ENCODE results near the gene FZD7. TPM values are rescaled to one million over a fixed set of nuclear protein-coding genes. Genes with fewer than 3 reads are reported as not detected.

The FZD7 gene
- total RNA-seq, 1 experiment from 2014 or later: 9.2 TPM

DNA sequence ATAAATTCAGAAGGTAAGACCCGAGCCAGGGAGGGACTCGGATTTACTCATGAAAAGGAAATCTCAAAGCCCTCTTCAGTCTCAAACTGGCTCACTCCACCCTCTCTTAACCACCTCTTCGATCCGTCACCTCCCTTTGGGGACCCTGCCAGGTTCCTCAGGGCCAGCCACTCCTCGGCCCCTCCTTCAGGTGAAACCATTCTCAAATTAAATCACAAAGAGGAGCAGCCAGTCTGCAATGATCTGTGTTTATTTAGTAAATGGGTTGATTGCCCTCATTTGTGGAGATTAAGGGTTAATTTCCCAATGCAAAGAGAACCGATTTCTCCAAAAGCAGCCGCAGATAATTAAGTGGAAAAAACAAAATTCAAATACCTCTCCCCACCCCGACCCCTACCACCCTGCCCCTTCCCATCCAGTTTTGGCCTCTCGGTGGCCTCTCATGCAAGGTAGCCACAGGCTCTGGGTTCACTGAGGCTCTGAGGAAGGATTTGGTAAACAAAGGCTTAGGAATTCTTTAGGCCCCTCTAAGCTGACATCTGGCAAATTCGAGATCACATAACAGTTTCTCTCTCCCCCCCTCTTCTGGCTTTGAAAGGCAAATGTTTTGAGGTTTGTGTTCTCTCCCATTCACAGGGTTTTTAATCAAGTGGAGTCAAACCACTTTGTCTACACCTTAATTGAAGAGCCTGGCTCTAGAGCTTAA is 10.3 kb upstream of the FZD7 start:
- DNase-seq: peak in 1 of 2 experiments; percentile 42
- H3K36me3 ChIP-seq: no peaks in the 10 kb centered on the region
- no peak overlapping the region for H3K27ac ChIP-seq
- H3K4me1 ChIP-seq: peaks cover 8% of the 10 kb centered on the region
- no peak overlapping the region for H3K4me3 ChIP-seq
- H3K27me3 ChIP-seq: no peaks in the 10 kb centered on the region
- no peaks in the 10 kb centered on the region for H3K9me3 ChIP-seq (replicated peaks)

DNA sequence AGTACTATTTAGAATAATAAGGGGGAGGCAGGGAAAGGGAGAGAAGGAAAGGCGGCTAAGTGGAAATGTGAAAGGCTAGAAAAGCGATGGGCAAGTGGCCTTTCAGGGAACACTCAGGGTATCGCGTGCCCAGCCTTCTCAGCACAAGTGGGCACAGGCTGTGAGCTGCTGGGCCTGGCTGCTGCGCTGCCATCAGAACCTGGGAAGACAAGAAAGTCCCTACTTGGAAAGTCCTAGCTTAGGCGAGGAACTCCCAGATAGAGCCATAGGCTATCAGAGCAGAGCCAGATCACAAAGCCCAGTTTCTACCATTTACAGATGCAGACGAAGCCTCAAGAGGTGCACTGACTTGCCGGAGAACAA is 9.8 kb upstream of the FZD7 start:
- Histone ChIP-seq H3K27ac (no peak overlapping the region), H3K4me3 (no peak overlapping the region), H3K27me3 (no peaks in the 10 kb centered on the region), H3K4me1 (peaks cover 8% of the 10 kb centered on the region), H3K9me3 (replicated peaks) (no peaks in the 10 kb centered on the region), H3K36me3 (no peaks in the 10 kb centered on the region)
- DNase-seq: no peak

DNA sequence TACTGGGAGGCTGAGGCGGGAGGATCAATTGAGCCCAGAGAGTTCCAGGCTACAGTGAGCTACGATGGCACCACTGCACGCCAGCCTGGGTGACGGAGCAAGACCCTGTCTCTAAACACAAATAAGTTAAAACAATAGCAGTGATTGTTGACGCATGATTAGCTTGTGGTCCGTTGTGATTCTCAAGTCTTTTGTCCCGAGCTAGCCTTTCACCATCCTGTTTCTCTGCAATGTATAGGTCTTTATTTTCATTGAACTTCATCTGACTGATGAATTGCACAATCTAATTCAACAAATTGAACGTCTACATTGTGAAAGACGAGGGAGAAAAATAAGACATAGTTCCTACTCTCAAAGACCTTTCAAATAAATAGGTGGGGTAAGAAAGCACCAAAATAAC is 8.8 kb upstream of the FZD7 start:
- H3K4me1 ChIP-seq: peaks cover 8% of the 10 kb centered on the region
- H3K27me3 ChIP-seq: no peaks in the 10 kb centered on the region
- no peak overlapping the region for H3K27ac ChIP-seq
- no peaks in the 10 kb centered on the region for H3K36me3 ChIP-seq
- no peak for DNase-seq
- H3K9me3 ChIP-seq (replicated peaks): no peaks in the 10 kb centered on the region
- H3K4me3 ChIP-seq: no peak overlapping the region

DNA sequence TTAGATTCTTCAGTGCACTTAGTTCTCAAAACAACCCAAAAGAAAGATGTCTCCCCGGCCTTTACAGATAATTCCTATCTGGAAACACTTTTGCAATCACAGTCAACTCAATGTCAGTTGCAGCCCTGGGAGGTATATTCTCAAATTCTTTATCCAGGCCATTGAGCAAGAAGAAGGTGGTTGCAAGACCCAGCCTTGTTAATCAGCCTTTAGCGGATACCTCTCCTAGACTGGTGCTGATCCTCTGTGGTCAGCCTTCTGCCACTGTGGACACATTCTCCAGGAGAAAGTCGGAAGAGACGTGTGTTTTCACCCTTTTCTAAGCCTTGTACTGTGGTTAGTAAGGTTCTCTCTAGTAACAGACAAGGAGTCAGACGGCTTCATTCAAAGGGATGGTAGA is 7.8 kb upstream of the FZD7 start:
- Histone ChIP-seq H3K9me3 (replicated peaks) (no peaks in the 10 kb centered on the region), H3K4me3 (no peak overlapping the region), H3K27ac (no peak overlapping the region), H3K4me1 (peaks cover 8% of the 10 kb centered on the region), H3K36me3 (no peaks in the 10 kb centered on the region), H3K27me3 (no peaks in the 10 kb centered on the region)
- DNase-seq: no peak

DNA sequence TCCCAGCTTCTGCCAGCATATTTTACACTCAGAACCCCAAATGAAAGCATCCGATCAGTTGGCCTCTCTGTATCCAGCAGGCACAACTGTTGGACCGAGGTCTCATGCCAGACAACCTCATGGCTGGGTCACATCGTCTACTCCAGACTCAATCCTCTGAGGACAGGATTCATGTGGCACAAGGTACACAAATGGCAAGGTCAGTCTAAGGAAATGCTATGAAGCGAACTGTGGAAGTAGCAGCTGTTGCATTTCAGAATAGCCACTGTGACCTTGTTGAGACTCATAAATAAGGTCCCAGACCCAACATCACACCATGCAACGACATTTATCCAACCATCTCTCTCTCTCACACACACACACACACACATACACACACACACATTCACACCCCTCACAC is 7.1 kb upstream of the FZD7 start:
- no peak for DNase-seq
- Histone ChIP-seq H3K27me3 (no peaks in the 10 kb centered on the region), H3K27ac (no peak overlapping the region), H3K36me3 (no peaks in the 10 kb centered on the region), H3K4me3 (no peak overlapping the region), H3K4me1 (peaks cover 8% of the 10 kb centered on the region), H3K9me3 (replicated peaks) (no peaks in the 10 kb centered on the region)

DNA sequence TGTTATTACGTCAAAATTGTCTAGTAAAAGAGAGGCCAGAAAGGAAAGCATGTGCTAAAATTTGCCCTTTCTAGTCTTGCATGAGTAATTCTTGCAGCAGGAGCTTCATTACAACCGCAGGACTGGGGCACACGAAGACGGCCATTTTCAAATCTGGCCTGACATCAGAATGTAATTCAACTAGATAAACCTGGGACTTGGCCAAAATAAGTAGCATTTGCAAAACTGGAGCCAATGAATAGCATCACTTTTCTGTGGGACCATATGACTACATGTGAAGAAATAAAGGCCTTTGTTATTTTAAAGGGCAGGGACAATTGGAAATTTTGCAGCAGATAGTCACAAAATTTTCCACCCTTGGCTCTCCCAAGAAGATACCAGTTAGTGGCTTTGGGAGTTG is 3.0 kb upstream of the FZD7 start:
- no peaks in the 10 kb centered on the region for H3K27me3 ChIP-seq
- no peaks in the 10 kb centered on the region for H3K9me3 ChIP-seq (replicated peaks)
- H3K36me3 ChIP-seq: no peaks in the 10 kb centered on the region
- no peak overlapping the region for H3K27ac ChIP-seq
- no peak for DNase-seq
- no peak overlapping the region for H3K4me3 ChIP-seq
- H3K4me1 ChIP-seq: no peaks in the 10 kb centered on the region

DNA sequence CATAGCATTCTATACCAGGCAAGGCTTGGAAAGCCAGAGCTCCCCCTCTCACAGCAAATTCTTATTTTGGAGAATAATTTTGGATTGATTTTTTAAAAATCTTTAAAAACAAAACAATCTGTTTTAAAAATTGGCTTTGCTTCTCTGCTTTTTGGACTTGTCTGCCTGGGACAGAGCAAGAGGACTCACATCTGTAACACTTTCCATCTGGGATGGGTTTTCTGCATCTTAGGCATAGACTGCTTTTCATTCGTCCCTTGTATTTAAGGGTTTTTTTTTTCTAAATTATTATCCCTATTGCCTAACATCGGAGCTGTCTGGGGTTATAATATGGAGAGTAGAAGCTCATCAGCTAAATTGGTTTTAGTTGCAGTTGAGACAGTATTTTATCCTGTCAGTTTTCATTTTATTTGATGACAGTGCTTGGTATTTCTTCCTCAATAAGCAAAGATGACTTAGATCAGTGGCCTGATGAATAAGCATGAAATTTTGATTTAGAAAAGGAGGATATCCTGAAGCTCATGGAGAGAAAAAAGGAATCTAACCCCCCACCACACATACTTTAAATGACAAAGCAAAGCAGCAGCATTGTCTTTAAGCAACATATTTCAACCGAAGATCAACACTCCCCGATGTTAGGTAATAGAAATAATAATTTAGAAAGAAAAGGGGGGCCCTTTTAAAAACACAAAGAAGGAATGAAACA is 2.3 kb upstream of the FZD7 start:
- H3K4me3 ChIP-seq: peak overlapping the region; percentile 76
- H3K4me1 ChIP-seq: no peaks in the 10 kb centered on the region
- H3K27me3 ChIP-seq: no peaks in the 10 kb centered on the region
- H3K9me3 ChIP-seq (replicated peaks): no peaks in the 10 kb centered on the region
- no peak overlapping the region; the same call in 1 of the 2 replicates for H3K27ac ChIP-seq
- no peaks in the 10 kb centered on the region for H3K36me3 ChIP-seq
- DNase-seq: no peak

DNA sequence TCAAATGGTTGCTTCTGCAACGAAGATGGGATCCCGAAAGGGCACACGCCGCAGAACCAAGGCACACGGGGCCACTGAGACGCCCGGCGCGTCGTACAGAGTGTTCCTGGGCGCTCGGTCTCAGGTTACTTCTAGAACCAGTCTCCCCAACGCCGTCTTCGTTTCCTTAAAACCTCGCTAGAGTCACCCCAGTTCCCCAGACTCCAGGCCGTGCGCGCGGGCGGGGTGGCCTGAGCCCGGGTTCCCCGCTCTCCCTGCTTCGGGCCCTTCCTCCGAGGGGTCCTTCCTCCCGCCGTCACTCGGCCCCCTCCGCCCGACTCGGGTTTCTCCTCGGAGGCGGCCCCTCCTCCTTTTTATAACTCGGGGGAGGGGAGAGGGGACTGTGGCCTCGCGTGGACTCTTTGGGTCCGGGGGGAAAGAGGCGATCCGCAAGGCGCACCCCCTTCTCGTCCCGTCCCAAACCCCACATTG is 774 bp upstream of the FZD7 start:
- H3K27ac ChIP-seq: peak overlapping the region; percentile 81
- no peaks in the 10 kb centered on the region for H3K9me3 ChIP-seq (replicated peaks)
- peak overlapping the region; percentile 76 for H3K4me3 ChIP-seq
- H3K36me3 ChIP-seq: no peaks in the 10 kb centered on the region
- peak; percentile 76 to 77 for DNase-seq
- no peaks in the 10 kb centered on the region for H3K4me1 ChIP-seq
- no peaks in the 10 kb centered on the region for H3K27me3 ChIP-seq

DNA sequence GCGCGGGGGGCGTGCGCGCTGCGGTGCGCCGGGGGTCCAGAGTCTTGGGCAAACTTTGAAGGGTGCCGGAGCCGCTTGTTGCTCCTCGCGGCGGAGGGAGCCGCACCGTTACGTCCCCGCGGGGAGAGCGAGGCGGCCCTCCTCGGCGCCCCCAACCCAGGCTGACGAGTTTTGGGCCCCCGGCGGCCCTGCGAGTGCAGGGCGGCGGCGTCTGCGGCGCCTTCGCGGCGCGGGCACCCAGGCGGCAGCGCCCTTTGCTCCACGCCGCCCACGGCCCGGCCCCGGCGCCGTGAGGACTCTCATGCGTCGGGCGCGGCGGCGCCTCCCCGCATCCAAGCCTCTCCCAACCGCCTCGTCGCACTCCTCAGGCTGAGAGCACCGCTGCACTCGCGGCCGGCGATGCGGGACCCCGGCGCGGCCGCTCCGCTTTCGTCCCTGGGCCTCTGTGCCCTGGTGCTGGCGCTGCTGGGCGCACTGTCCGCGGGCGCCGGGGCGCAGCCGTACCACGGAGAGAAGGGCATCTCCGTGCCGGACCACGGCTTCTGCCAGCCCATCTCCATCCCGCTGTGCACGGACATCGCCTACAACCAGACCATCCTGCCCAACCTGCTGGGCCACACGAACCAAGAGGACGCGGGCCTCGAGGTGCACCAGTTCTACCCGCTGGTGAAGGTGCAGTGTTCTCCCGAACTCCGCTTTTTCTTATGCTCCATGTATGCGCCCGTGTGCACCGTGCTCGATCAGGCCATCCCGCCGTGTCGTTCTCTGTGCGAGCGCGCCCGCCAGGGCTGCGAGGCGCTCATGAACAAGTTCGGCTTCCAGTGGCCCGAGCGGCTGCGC is 814 bp downstream of the FZD7 start:
- H3K4me3 ChIP-seq: peak overlapping the region; percentile 76
- H3K36me3 ChIP-seq: no peaks in the 10 kb centered on the region
- peaks cover 6% of the 10 kb centered on the region; the same call in 1 of the 2 replicates for H3K4me1 ChIP-seq
- DNase-seq: peak; percentile 20 to 42
- H3K27ac ChIP-seq: peak overlapping the region; percentile 31; the same call in 1 of the 2 replicates
- H3K27me3 ChIP-seq: no peaks in the 10 kb centered on the region
- H3K9me3 ChIP-seq (replicated peaks): no peaks in the 10 kb centered on the region

DNA sequence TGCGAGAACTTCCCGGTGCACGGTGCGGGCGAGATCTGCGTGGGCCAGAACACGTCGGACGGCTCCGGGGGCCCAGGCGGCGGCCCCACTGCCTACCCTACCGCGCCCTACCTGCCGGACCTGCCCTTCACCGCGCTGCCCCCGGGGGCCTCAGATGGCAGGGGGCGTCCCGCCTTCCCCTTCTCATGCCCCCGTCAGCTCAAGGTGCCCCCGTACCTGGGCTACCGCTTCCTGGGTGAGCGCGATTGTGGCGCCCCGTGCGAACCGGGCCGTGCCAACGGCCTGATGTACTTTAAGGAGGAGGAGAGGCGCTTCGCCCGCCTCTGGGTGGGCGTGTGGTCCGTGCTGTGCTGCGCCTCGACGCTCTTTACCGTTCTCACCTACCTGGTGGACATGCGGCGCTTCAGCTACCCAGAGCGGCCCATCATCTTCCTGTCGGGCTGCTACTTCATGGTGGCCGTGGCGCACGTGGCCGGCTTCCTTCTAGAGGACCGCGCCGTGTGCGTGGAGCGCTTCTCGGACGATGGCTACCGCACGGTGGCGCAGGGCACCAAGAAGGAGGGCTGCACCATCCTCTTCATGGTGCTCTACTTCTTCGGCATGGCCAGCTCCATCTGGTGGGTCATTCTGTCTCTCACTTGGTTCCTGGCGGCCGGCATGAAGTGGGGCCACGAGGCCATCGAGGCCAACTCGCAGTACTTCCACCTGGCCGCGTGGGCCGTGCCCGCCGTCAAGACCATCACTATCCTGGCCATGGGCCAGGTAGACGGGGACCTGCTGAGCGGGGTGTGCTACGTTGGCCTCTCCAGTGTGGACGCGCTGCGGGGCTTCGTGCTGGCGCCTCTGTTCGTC is 1.7 kb downstream of the FZD7 start:
- Histone ChIP-seq H3K4me1 (peaks cover 7% of the 10 kb centered on the region; the same call in 1 of the 2 replicates), H3K4me3 (peak overlapping the region; percentile 76), H3K36me3 (no peaks in the 10 kb centered on the region), H3K27me3 (no peaks in the 10 kb centered on the region), H3K27ac (no peak overlapping the region), H3K9me3 (replicated peaks) (no peaks in the 10 kb centered on the region)
- DNase-seq: no peak

DNA sequence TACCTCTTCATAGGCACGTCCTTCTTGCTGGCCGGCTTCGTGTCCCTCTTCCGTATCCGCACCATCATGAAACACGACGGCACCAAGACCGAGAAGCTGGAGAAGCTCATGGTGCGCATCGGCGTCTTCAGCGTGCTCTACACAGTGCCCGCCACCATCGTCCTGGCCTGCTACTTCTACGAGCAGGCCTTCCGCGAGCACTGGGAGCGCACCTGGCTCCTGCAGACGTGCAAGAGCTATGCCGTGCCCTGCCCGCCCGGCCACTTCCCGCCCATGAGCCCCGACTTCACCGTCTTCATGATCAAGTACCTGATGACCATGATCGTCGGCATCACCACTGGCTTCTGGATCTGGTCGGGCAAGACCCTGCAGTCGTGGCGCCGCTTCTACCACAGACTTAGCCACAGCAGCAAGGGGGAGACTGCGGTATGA is 2.3 kb downstream of the FZD7 start:
- no peak for DNase-seq
- Histone ChIP-seq H3K27ac (no peak overlapping the region), H3K4me1 (peaks cover 7% of the 10 kb centered on the region; the same call in 1 of the 2 replicates), H3K4me3 (no peak overlapping the region), H3K9me3 (replicated peaks) (no peaks in the 10 kb centered on the region), H3K36me3 (no peaks in the 10 kb centered on the region), H3K27me3 (no peaks in the 10 kb centered on the region)

DNA sequence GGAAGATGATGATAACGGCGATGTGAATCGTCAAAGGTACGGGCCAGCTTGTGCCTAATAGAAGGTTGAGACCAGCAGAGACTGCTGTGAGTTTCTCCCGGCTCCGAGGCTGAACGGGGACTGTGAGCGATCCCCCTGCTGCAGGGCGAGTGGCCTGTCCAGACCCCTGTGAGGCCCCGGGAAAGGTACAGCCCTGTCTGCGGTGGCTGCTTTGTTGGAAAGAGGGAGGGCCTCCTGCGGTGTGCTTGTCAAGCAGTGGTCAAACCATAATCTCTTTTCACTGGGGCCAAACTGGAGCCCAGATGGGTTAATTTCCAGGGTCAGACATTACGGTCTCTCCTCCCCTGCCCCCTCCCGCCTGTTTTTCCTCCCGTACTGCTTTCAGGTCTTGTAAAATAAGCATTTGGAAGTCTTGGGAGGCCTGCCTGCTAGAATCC is 3.0 kb downstream of the FZD7 start:
- no peaks in the 10 kb centered on the region for H3K27me3 ChIP-seq
- no peak overlapping the region for H3K27ac ChIP-seq
- no peak overlapping the region for H3K4me3 ChIP-seq
- H3K4me1 ChIP-seq: peaks cover 7% of the 10 kb centered on the region; the same call in 1 of the 2 replicates
- no peaks in the 10 kb centered on the region for H3K9me3 ChIP-seq (replicated peaks)
- H3K36me3 ChIP-seq: no peaks in the 10 kb centered on the region
- DNase-seq: no peak

DNA sequence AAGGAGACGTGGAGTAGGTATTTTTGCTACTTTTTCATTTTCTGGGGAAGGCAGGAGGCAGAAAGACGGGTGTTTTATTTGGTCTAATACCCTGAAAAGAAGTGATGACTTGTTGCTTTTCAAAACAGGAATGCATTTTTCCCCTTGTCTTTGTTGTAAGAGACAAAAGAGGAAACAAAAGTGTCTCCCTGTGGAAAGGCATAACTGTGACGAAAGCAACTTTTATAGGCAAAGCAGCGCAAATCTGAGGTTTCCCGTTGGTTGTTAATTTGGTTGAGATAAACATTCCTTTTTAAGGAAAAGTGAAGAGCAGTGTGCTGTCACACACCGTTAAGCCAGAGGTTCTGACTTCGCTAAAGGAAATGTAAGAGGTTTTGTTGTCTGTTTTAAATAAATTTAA is 3.4 kb downstream of the FZD7 start:
- no peaks in the 10 kb centered on the region for H3K36me3 ChIP-seq
- H3K27ac ChIP-seq: no peak overlapping the region
- no peaks in the 10 kb centered on the region for H3K9me3 ChIP-seq (replicated peaks)
- H3K4me1 ChIP-seq: peaks cover 7% of the 10 kb centered on the region; the same call in 1 of the 2 replicates
- no peaks in the 10 kb centered on the region for H3K27me3 ChIP-seq
- DNase-seq: no peak
- H3K4me3 ChIP-seq: no peak overlapping the region

Data from SJCRH30 (cell line).